Fibroblast of lung (primary cell): ENCODE data around the gene GEN1. TPM values are rescaled to one million over a fixed set of nuclear protein-coding genes. Genes with fewer than 3 reads are reported as not detected.
A peak's percentile ranks its signal among the peaks of the same experiment; 100 is the strongest.

ENCODE experiments used
- DNase-seq, 2 donors: peaks; one replicate each; pipeline versions ENCODE4 v3.0.0 to v3.0.0-alpha.2; 2010; ENCODE audit warnings: low read depth in 2 of 2
- H2AFZ ChIP-seq: 2 replicates; pipeline ENCODE4 v1.5.1; 2012; ENCODE audit warnings: low read length, control low read depth, inconsistent platforms
- H3K27ac ChIP-seq: 2 replicates; pipeline ENCODE4 v1.5.1; 2011; ENCODE audit warnings: low read length, control low read depth; ENCODE audit not compliant: insufficient read depth
- H3K27me3 ChIP-seq: 2 replicates; pipeline ENCODE4 v1.5.1; 2011; ENCODE audit warnings: mild to moderate bottlenecking, low read length; ENCODE audit not compliant: control insufficient read depth, insufficient read depth
- H3K36me3 ChIP-seq: 2 replicates; pipeline ENCODE4 v1.5.1; 2011; ENCODE audit warnings: low read length; ENCODE audit not compliant: control insufficient read depth, insufficient read depth
- H3K4me1 ChIP-seq: 2 replicates; pipeline ENCODE4 v1.5.1; 2011; ENCODE audit warnings: low read length; ENCODE audit not compliant: control insufficient read depth, insufficient read depth; ENCODE audit errors: extremely low read depth
- H3K4me2 ChIP-seq: 2 replicates; pipeline ENCODE4 v1.5.1; 2011; ENCODE audit warnings: low read length, control low read depth; ENCODE audit not compliant: insufficient read depth; ENCODE audit errors: extremely low read depth
- H3K4me3 ChIP-seq, 4 experiments: fragments of 200-600 bp in 1 of 4; sonication (generic) in 1 of 4; replicated peaks in 1 of 4; 2 replicates each; pipeline ENCODE4 v1.5.1; 2011 to 2016; ENCODE audit warnings: low read length in 4 of 4, low read depth in 3 of 4, mild to moderate bottlenecking in 3 of 4, control low read depth in 2 of 4, inconsistent platforms in 1 of 4, mixed read lengths in 1 of 4; ENCODE audit not compliant: insufficient read depth in 1 of 4; ENCODE audit errors: control extremely low read depth in 1 of 4
- H3K79me2 ChIP-seq: 2 replicates; pipeline ENCODE4 v1.5.1; 2012; ENCODE audit warnings: mild to moderate bottlenecking, low read length, inconsistent platforms; ENCODE audit not compliant: control insufficient read depth, insufficient read depth
- H3K9ac ChIP-seq: 2 replicates; pipeline ENCODE4 v1.5.1; 2011; ENCODE audit warnings: mild to moderate bottlenecking, low read length, control low read depth; ENCODE audit not compliant: insufficient read depth
- H3K9me3 ChIP-seq: 2 replicates; pipeline ENCODE4 v1.5.1; 2012; ENCODE audit warnings: low read depth, low read length; ENCODE audit not compliant: control insufficient read depth, insufficient read depth
- H4K20me1 ChIP-seq: 2 replicates; pipeline ENCODE4 v1.5.1; 2011; ENCODE audit warnings: low read length; ENCODE audit not compliant: control insufficient read depth, insufficient read depth; ENCODE audit errors: extremely low read depth
- CTCF ChIP-seq, 2 donors: IDR thresholded peaks in 1 of 2; conservative IDR thresholded peaks in 1 of 2; 1 replicate in 1 of 2; 2 replicates in 1 of 2; pipeline ENCODE4 v1.5.1; 2011 to 2012; ENCODE audit warnings: low read length in 2 of 2, control low read depth in 1 of 2, inconsistent platforms in 1 of 2, low read depth in 1 of 2, mild to moderate bottlenecking in 1 of 2
- EZH2 ChIP-seq: IDR thresholded peaks from 2 replicates; pipeline ENCODE4 v1.5.1; 2012; ENCODE audit warnings: low read length, control low read depth, mild to moderate bottlenecking; ENCODE audit errors: missing control alignments
- polyA plus RNA-seq, 2 donors: library from polyadenylated mRNA; depleted of rRNA in 1 of 2; stranded (reverse) in 1 of 2; unstranded in 1 of 2; fragments of >200 nt; gene quantifications; 2 replicates each; pipeline ENCODE4 v1.2.1, GENCODE V29; 2011 to 2012; ENCODE audit warnings: missing spikeins in 1 of 2
- total RNA-seq: library from RNA; depleted of rRNA; stranded (reverse); fragments of >200 nt; gene quantifications from 2 replicates; pipeline ENCODE4 v1.2.1, GENCODE V29; 2014

GEN1 gene
- total and polyA plus RNA-seq, 2 donors (not counting 1 experiment from before 2014, with no cell fraction given), result 5.0 to 5.6 TPM

- H3K9ac ChIP-seq, result no peak overlapping the region
- no peaks in the 10 kb centered on the region for H4K20me1 ChIP-seq
- no peaks in the 10 kb centered on the region for H3K9me3 ChIP-seq
- H3K27ac ChIP-seq, result no peak overlapping the region
- H3K4me3 ChIP-seq, result no peak overlapping the region
- H3K4me1 ChIP-seq, result peaks cover 4% of the 10 kb centered on the region
- no peaks in the 10 kb centered on the region for H3K79me2 ChIP-seq
- no peak overlapping the region for H2AFZ ChIP-seq
- DNase-seq, result no peak
- no peak overlapping the region for H3K4me2 ChIP-seq
- no peaks in the 10 kb centered on the region for H3K36me3 ChIP-seq
- TF ChIP-seq CTCF (conservative IDR thresholded peaks at IDR 0.05 in 1 of 2, IDR thresholded peaks at IDR 0.05 in 1 of 2; ENCODE audit: low read depth in 1 of 2, low read length in 2 of 2), result no peak
- no peak for TF ChIP-seq EZH2
- H3K27me3 ChIP-seq, result no peaks in the 10 kb centered on the region
Measured at GRCh38 chr2:17790536-17790935, 36.6 kb downstream of the GEN1 start.

GRCh38 chr2:17791121-17791816, 37.3 kb downstream of the GEN1 start:
- Histone ChIP-seq H3K27ac (no peak overlapping the region), H3K27me3 (no peaks in the 10 kb centered on the region), H3K4me1 (peaks cover 4% of the 10 kb centered on the region), H4K20me1 (no peaks in the 10 kb centered on the region), H3K79me2 (no peaks in the 10 kb centered on the region), H3K36me3 (no peaks in the 10 kb centered on the region), H3K4me2 (no peak overlapping the region), H3K9ac (no peak overlapping the region), H3K9me3 (no peaks in the 10 kb centered on the region), H2AFZ (no peak overlapping the region), H3K4me3 (no peak overlapping the region)
- TF ChIP-seq CTCF (conservative IDR thresholded peaks at IDR 0.05 in 1 of 2, IDR thresholded peaks at IDR 0.05 in 1 of 2; ENCODE audit: low read depth in 1 of 2, low read length in 2 of 2), result no peak
- TF ChIP-seq EZH2, result no peak
- DNase-seq, result peak; percentile 81 to 94

GRCh38 chr2:17791817-17792130, 37.8 kb downstream of the GEN1 start:
- Histone ChIP-seq H3K4me2 (no peak overlapping the region), H3K9ac (no peak overlapping the region)
- no peak for TF ChIP-seq EZH2
- no peak for TF ChIP-seq CTCF (conservative IDR thresholded peaks at IDR 0.05 in 1 of 2, IDR thresholded peaks at IDR 0.05 in 1 of 2; ENCODE audit: low read depth in 1 of 2, low read length in 2 of 2)

More at GRCh38 chr2:17791817-17792130, 37.8 kb downstream of the GEN1 start:
- Histone ChIP-seq H3K9me3 (no peaks in the 10 kb centered on the region), H3K27ac (no peak overlapping the region), H2AFZ (no peak overlapping the region), H3K27me3 (no peaks in the 10 kb centered on the region), H3K36me3 (no peaks in the 10 kb centered on the region), H3K4me1 (peaks cover 4% of the 10 kb centered on the region), H4K20me1 (no peaks in the 10 kb centered on the region), H3K4me3 (peak overlapping the region in 1 of 4 experiments; percentile 11), H3K79me2 (no peaks in the 10 kb centered on the region)
- no peak for DNase-seq
